DLD1 (cell line): ENCODE data around the gene COL20A1.

Source experiments
- in situ Hi-C: cut with HindIII; loops from 2 replicates; pipeline ENCODE4 v1.10.0; 2017; ENCODE audit warnings: low sequenced_read_pairs

COL20A1 gene

GRCh38 chr20:63343460-63344445, 50.8 kb downstream of the COL20A1 start:
- in situ Hi-C loops = no loop called here

DNA sequence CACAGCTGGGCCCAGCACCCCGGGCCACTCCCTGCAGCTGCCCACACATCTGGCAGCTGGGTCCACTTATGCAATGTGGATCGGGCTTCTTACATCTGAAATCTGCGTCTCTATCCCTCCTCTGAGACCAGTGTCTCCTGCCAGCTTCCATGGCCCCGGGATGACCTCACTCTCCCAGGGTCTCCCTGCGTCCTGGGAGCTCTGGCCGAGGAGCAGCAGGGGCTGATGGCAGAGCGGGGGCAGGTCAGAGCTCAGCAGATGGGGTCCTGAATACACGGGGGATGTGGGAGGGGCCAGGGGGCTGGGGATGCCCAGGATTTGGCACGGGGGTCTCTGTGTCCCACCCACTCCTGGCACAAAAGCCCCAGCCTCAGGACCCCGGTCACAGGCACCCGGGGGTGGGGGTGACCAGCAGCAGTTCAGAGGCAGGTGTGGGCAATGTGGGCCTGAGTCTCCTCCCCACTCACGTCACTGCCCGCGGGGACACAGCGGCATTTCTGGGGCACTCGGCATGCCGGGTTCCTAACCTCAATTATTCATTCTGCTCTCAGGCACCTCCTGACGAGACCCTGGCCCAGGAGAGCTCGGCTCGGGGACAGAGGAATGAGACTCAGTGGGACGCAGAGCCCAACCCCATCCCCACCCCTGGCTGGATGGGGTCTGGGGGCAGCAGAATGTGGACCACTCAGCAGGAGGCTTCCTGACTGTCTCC, 51.8 kb downstream of the COL20A1 start:
- in situ Hi-C loops = no loop called here

DNA sequence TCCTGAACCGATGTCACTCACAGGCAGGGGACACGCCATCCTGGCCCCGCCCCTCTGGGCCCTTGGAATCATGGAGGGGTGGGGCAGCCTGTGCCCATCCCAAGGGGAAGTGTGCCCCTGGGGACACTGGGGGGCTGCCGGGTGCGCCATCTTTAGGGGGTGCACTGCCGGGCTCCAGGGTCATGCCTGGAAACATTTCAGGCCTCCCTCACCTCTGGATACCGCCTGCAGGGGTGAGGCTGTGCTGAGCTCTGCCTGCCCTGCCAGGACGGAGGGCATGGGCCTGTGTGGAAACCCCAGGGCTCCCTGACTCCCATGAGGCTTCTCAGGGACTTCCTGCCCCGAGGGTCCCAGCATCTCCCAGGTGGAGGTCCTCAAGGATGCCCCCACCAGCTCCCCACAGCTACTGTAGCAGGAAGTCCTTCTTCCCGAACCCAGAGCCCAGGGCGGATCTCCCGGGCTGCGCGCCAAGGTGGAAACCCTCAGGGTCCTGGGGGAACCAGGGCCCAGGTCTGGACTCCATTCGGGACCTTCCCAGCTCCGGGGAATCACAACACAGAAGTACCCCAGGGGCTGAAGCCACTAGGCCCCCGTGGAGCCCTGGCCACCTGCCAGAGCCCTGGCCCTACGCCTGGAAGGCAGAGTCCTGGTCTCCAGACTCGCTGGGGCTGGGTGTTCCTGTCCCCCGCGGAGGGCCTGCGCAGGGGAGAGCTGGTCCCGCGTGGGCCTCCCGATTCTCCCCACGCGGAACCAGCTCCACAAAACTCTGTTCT, 52.5 kb downstream of the COL20A1 start:
- in situ Hi-C loops = no loop called here

DNA sequence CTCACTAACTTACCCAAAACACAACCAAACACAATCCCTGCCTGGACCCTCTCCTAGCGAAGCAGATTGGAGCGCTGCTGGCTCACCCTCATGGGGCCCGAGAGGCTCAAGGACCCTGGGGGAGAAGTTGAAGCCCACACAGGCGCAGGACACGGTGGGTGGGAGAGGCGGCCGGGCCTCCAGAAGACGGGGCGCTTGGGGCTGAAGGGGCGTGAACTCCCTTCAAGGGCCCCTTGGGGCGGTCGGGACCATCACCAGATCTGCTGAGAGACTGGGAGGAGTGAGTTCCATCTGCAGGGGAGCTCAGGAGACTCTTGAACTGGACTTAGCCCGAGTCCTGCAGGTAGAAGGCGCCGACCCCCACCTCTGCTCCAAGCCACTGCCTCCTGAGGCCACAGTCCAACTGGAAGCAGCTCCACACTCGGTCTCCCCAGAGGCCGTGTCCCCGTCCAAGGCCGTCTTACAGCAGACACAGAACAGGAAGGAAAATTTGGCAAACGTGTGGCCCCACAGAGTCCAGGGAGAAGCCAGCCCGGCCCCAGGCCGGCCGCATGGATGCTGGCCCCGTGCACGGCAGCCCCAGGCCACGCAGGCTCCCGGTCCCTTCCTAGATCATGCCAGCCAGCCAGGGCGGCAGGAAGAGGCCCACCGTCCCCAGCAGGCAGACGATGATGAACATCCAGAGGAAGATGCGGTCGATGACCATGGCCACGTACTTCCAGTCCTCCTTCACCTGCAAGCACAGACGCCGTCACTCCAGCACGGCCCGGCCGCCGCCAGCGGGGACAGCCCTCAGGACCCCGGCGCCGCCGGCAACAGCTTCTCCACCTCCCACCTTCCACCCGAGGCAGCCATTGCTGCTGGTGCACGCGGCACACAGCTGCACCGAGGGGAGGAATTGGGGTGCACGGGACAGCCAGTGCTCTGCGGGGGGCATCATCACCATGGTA, 53.4 kb downstream of the COL20A1 start:
- in situ Hi-C loops = no loop called here

DNA sequence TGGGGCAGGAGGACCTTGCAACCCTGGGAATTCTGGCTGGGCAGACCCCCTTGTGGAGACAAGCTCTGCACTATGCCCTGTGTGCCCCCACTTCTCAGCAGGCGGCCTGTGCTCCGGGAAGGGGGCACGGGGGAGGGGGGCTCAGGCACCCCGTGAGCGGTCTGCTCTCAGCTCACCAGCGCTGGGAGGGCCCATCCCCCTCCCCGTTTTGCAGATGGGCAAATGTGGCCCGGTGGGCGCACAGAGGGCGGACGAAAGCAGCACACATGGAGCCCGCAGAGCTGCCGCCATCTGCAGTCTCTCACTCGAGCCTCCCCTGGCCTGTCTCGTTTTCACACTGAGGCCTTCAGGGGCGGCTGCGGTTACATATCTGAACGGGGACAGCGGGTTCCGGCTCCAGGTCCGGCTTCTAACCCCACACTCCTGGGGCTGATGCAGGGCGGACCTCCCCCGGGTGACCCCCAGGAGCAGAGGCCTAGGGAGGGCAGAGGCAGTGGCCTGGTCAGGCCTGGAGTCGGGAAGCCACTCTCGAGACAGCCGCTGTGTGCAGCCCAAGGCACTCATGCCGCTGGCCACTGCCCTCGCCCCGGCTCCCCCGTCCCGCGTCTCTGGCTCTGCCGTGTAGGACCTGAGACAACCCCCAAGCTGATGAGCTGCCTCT, 54.2 kb downstream of the COL20A1 start:
- in situ Hi-C loops = no loop called here

DNA sequence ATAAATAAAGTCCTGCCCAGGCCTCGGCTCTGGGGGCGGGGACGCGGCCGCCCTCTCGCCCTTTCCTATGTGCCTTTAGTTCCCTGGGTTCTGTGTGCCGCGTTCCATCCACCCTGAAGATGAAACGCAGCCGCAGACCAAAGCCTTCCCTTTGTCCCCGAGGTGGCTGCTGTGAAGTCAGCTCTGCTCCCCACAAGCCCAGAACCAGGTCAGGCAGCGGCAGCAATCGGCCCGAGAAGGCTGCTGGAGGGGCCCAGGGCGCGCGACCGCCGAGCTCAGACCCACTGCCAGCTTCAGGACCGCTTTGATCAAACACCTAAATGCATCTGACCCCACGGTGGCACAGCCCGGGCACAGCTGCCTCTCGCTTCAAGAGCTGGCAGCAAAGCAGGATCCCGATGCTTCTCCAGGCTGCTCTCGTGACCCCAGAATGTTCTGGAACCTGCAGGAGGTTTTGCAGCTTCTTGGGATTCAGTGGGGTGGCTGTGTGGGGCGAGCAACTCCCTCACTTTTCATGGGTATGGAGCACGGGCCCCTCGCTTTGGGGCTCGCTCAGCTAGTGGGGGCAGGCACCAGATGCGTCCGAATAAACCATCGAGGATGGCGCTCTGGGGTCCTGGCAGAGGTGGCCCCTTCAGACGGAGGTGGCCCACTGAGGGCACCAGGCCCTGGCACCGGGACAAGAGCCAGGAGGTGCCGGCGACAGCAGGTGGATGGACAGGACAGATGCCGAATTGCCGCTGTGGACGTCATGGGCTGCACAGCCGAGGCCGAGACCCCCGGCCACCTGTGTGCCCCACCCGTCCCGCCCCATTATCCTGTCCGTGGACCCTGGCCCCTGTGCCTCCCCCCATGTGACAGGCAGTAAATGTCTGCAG, 55.2 kb downstream of the COL20A1 start:
- in situ Hi-C loops = no loop called here

DNA sequence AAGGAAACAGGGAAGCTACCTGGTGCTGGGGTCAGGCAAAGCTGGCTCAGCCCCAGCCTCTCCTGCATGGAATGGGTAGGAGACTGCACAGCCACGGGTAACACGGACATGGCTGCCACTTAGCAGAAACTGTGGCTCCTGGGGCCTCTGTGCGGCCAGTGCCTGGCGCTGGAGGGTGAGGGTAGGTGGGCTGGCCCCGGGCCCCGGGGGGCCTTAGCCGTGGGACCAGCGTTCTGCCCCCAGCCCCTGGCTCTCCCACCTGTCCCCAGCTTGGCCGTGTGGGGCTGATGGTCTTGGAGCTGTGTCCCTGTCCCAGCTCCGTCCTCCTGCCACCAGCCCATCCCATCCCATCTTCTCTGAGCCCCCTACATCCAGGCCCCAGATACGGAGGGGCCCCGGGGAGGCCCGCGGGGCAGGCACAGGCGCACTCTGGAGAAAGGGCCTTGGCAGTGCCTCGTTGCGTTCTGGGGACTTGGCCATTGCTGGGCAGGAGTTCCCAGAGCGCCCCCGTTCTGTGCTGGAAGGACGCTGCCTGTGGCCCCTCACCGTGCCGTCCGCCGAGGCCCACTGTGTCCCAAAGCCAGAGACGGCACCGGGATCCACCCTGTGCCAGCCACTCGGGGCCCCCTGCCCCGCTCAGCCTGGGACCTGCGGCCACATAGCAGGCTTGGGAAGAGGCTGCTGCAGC, 56.0 kb downstream of the COL20A1 start:
- in situ Hi-C loops = no loop called here

- in situ Hi-C loops = no loop called here
Observed at GRCh38 chr20:63349516-63349895, 56.5 kb downstream of the COL20A1 start.

DNA sequence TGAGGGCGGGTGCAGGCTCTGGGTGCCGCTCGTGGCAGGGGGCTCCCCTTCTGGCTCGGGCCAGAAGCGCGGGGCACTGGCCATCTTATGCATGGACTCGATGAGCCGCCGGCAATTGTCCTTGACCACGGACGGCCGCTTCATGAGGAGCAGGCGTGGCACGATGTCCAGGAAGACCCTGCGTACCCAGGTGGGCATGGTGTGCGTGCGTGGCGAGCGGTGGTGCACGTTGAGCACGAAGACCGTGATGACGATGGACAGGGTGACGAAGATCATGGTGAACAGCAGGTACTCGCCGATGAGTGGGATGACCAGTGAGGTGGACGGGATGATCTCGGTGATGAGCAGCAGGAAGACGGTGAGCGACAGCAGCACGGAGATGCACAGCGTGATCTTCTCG, 57.2 kb downstream of the COL20A1 start:
- in situ Hi-C loops = no loop called here

DNA sequence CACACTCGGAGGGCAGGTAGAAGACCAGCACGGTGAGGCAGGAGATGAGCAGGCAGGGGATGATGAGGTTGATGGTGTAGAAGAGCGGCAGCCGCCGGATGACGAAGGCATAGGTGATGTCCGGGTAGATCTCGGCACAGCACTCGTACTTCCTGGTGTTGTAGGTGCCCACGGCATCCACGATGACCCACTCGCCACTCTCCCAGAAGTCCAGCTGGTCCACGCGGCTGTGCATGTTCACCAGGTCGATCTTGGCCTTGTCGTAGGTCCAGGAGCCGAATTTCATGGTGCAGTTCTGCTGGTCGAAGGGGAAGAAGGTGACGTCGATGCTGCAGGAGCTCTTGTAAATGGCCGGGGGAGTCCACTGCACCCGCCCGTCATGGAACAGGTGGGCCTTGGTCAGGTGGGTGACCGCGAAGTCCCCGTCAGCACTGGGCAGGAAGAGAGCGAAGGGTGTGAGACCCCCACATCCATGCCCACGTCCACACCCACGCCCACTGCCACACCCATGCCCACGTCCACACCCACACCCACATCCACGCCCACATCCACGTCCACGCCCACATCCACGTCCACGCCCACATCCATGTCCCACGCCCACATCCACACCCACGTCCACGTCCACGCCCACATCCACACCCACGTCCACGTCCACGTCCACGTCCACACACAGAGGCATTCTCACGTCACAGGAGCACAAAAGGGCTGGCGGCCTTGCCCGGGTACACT, 57.8 kb downstream of the COL20A1 start:
- in situ Hi-C loops = no loop called here

DNA sequence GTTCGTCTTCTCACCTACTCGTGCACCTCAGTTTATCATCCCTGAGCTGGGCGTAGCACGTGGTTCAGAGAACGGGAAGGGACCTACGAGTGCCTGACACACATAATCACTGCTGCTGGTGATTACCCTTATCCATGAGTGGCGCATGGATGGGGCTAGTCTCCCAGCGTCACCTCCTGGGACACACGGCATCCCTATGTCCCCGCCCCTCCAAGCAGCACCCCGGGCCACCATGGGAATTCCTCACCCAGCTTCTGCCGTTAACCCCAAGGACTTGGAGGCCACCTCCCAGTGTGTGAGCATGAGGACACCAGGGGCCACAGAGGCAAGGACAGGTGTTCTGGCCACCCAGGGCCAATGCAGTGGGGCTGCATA, 58.3 kb downstream of the COL20A1 start:
- in situ Hi-C loops = no loop called here

DNA sequence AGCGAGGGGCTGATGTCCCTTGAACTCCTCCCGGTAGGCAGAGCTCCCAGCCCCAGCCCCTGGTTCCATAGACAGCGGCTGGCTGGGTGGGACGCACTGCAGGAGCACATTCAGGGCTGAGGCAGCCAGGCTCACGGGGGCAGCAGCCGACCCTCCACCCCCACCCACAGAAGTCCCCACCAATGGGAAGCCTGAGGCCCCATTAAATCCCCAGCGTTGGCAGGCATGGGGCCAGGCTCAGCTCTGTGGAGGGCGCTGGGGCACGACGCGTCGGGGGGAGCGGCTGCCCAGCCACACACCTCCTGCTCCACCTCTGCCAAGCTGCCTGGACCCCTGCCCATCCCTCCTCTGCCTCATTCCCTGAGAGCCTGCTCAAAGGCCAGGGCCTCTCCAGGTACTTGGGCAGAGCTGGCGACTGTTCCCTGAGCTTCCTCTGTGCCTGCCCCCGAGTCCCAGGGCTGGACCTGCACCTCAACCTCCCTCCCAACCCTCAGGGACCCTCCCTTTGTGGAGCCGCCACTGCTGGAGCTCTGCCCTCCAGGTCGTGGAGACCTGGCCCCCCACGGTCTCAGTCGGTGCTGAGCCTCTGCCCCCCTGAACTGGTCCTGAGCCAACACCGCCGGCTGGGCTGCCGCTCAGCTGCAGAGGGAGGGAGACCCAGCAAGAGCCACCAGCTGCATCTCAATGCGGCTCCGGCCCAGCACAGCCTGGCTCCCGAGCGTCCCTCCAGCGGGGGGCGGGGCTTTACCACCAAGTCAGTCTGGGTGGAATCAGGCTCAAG, 59.0 kb downstream of the COL20A1 start:
- in situ Hi-C loops = no loop called here

- in situ Hi-C loops = no loop called here
Observed at GRCh38 chr20:63352811-63353221, 59.8 kb downstream of the COL20A1 start.

DNA sequence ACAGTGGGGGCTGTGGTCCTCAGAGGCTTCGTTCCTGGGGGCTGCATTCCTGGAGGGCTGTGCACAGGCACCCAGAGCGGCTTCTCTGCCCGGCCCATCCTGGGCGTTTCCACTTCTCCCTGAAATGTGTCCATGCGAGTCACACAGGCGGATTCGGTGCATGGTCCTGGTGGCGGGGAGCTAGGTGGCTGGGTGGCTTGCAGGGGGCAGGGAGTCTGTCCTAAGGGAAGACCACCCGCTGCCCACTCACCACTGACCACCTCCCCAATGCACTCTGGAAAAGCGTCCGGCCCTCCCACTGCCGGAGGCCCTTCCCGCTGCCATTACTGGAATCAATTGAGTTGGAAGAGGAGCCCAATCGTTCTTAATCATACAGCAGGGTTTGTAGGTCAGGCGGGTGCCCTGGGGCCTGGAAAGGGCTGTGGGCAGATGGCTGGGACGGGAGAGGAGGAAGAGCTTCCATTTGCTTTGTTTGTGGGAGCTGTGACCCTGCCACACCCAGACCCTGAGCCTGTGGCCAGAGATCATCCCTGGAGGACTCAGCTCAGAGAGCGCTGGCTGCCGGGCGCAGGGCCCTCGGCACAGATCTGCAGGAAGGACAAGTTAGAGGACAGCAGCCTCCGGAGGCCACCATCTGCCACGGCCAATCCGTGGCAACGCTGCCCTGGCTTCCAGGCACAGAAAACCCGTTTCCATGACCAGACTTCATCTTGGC, 61.8 kb downstream of the COL20A1 start:
- in situ Hi-C loops = no loop called here

GRCh38 chr20:63355781-63356295, 62.9 kb downstream of the COL20A1 start:
- in situ Hi-C loops = no loop called here

DNA sequence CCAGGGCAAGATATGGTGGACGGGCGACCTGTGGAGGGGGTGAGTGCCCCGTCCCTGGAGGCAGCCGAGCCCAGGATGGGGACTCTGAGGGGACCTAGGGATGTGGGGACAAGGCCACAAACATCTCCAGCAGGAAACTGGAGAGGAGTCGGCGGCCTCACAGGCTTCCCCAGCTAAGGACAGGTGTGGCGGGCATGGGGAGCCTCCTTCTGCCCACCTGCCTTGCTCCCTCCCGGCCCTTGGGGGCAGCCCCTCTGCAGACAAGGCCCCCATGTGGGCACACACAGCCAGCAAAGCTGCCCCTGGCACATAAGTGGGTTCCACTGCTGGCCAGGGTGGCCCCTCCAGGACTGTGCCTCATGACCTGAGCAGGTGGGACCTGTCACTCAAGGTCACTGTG, 63.5 kb downstream of the COL20A1 start:
- in situ Hi-C loops = no loop called here
